ENCODE data around the gene FCER2.

DNA sequence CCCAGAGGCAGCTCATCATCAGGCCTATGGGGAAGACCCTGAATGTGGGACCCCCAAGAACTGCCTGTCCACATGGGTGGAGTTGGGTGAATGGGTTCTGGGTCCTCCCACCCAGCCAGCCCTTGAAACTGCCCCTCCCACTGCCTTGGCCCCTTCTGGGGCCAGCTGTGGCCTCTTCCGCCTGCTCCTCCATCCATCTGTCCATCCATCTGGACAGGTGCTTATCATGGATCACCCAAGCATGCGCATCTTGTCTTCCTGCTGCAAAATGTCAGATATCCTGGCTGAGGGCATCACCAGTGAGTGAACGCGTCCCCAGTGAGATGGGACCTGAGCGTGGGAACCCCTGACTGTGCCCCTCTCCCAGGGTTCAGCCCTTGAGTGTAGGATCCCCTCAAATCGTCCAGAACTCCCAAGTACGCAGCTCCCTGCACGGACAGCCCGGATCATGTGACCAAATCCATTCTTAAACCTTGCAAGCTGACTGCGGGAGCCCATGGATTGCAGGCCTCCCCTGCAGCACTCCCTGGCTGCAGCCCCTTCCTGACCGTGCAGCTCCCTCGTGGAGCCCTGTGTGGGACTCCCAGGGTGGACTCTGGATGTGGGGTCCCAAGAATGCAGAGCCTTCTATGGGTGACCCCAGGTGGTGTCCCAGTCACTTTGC, 63.0 kb downstream of the FCER2 start:
- TF ChIP-seq, protein P1, sequence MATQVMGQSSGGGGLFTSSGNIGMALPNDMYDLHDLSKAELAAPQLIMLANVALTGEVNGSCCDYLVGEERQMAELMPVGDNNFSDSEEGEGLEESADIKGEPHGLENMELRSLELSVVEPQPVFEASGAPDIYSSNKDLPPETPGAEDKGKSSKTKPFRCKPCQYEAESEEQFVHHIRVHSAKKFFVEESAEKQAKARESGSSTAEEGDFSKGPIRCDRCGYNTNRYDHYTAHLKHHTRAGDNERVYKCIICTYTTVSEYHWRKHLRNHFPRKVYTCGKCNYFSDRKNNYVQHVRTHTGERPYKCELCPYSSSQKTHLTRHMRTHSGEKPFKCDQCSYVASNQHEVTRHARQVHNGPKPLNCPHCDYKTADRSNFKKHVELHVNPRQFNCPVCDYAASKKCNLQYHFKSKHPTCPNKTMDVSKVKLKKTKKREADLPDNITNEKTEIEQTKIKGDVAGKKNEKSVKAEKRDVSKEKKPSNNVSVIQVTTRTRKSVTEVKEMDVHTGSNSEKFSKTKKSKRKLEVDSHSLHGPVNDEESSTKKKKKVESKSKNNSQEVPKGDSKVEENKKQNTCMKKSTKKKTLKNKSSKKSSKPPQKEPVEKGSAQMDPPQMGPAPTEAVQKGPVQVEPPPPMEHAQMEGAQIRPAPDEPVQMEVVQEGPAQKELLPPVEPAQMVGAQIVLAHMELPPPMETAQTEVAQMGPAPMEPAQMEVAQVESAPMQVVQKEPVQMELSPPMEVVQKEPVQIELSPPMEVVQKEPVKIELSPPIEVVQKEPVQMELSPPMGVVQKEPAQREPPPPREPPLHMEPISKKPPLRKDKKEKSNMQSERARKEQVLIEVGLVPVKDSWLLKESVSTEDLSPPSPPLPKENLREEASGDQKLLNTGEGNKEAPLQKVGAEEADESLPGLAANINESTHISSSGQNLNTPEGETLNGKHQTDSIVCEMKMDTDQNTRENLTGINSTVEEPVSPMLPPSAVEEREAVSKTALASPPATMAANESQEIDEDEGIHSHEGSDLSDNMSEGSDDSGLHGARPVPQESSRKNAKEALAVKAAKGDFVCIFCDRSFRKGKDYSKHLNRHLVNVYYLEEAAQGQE (IDR thresholded peaks at IDR 0.05; ENCODE audit: insufficient read depth in 1 of 2, low read depth in 2 of 2, low read length in 2 of 2), result no peak
- no peak for TF ChIP-seq POLR2AphosphoS5 (IDR thresholded peaks at IDR 0.05; ENCODE audit: low read depth, low read length)

Data from PFSK-1 (cell line).